ENCODE data around the gene ARID3A. TPM values are rescaled to one million over a fixed set of nuclear protein-coding genes. Genes with fewer than 3 reads are reported as not detected.

Gene ARID3A
- total and polyA plus RNA-seq, 2 of the 13 experiments (the other 11 are each of a cell fraction or from before 2014, with no cell fraction given): 71.3 to 77.9 TPM

- TF ChIP-seq CBX1 (IDR thresholded peaks at IDR 0.05; ENCODE audit: low read depth): no peak
- TF ChIP-seq ZNF704 (CRISPR knock-in tag; IDR thresholded peaks at IDR 0.05; ENCODE audit: borderline replicate concordance): 0 out of 2 replicates have a peak, but pooled peaks have one; percentile 11
- TF ChIP-seq ELF1 (CRISPR knock-in tag; IDR thresholded peaks at IDR 0.05): peak; percentile 62
- TF ChIP-seq PRDM15 (CRISPR knock-in tag; IDR thresholded peaks at IDR 0.05): no peak
- no peak for TF ChIP-seq PAWR (CRISPR knock-in tag; IDR thresholded peaks at IDR 0.05; ENCODE audit: borderline replicate concordance)
- peak; percentile 80; the same call in 1 of the 2 replicates for TF ChIP-seq HOXA5 (CRISPR knock-in tag; IDR thresholded peaks at IDR 0.05)
- peak; percentile 61 for TF ChIP-seq CCAR2 (optimal IDR thresholded peaks at IDR 0.05; ENCODE audit: low read depth, low read length)
- TF ChIP-seq ZNF556 (CRISPR knock-in tag; IDR thresholded peaks at IDR 0.05; ENCODE audit: borderline replicate concordance): peak; percentile 74; the same call in 1 of the 2 replicates
- peak; percentile 60 for TF ChIP-seq POLR2AphosphoS5 (IDR thresholded peaks at IDR 0.05; ENCODE audit: low read depth, low read length)
- TF ChIP-seq CENPT (CRISPR knock-in tag; IDR thresholded peaks at IDR 0.05; ENCODE audit: low read depth): no peak
- TF ChIP-seq HNRNPL (IDR thresholded peaks at IDR 0.05; ENCODE audit: low read depth, low read length): peak; percentile 100
- TF ChIP-seq EEA1 (CRISPR knock-in tag; IDR thresholded peaks at IDR 0.05; ENCODE audit: borderline replicate concordance): no peak
- TF ChIP-seq SRSF4 (IDR thresholded peaks at IDR 0.05; ENCODE audit: low read depth, low read length, poor library complexity, severe bottlenecking): no peak
- no peak for TF ChIP-seq PBX2 (CRISPR knock-in tag; IDR thresholded peaks at IDR 0.05)
- TF ChIP-seq SAP130 (CRISPR knock-in tag; IDR thresholded peaks at IDR 0.05; ENCODE audit: low read depth): peak; percentile 90
- no peak for TF ChIP-seq ZKSCAN5 (CRISPR knock-in tag; IDR thresholded peaks at IDR 0.05)
- TF ChIP-seq ZNF691 (CRISPR knock-in tag; IDR thresholded peaks at IDR 0.05; ENCODE audit: borderline replicate concordance, low read depth): no peak
- peak in 1 of 2 experiments; percentile 83; a peak in 1 of 4 replicates for TF ChIP-seq REST (IDR thresholded peaks at IDR 0.05; ENCODE audit: borderline replicate concordance in 1 of 2, low read depth in 1 of 2, low read length in 2 of 2)
Measured at GRCh38 chr19:952680-953444, 27.0 kb downstream of the ARID3A start (continued).

Measured in HepG2 (cell line).